ENCODE data around the gene MRNIP. TPM values are rescaled to one million over a fixed set of nuclear protein-coding genes. Genes with fewer than 3 reads are reported as not detected.

MRNIP gene
- polyA plus RNA-seq, 4 donors: 11.3 to 39.3 (median 20.7) TPM

DNA sequence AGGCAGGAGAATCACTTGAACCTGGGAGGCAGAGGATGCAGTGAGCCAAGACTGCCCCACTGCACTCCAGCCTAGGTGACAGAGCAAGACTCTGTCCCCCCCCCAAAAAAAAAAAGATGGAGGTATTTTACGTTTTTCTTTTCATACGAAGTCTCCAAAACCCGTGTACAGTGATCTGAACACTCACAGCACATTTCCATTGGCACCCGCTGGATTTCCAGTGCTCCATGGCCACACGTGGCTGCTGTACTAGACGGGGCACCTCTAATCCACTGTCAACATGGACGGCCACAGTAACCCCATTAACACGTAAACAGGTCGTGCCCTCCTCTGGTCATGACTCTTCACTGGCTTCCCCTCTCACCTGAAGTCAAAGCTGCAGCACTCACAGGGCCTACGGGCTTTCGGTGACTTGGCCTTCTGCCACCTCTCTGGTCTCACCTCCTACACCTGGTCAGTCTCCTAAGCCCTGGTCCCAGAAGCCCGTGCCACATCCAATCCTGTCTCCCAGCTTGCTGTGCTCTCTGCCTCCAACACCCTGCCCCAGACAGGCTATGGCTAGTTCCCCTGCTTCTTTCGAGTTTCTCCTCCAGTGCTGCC, 27.0 kb upstream of the MRNIP start:
- WGBS, 3 donors: 94 to 98% (median 97%) methylated on average over 13 of the region's 13 CpGs
- no peak for FAIRE-seq
- H3K36me3 ChIP-seq (ENCODE audit: control insufficient read depth in 3 of 3, insufficient read depth in 2 of 3, low read depth in 1 of 3, low read length in 3 of 3): peaks cover 13 to 80% (median 29%) of the 10 kb centered on the region in 3 donors

DNA sequence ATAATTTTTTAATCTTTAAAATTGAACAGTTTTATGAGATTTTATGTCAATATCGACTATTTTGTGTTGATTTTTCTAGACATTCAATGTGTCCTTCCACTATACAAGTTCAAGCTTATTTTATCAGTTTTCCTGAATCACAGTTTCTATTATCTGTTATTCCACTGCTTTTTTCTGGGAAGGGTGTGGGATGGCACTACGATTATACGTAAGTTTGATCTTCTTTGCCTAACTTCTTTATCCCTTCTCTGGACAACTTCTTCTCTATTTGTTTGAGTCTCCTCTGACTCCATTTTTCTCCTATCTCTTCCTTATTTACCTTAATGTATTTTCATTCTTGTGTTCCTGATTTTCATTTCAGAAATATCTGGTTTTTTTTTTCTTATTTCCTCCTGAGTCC, 24.5 kb upstream of the MRNIP start:
- Histone ChIP-seq H3K27me3 (ENCODE audit: control insufficient read depth in 3 of 3, insufficient read depth in 3 of 3, low read length in 3 of 3) (no peaks in the 10 kb centered on the region), H3K27ac (ENCODE audit: low read depth in 1 of 3, low read length in 2 of 3) (no peak overlapping the region), H3K4me3 (ENCODE audit: low read depth in 1 of 3, low read length in 3 of 3) (no peak overlapping the region), H3K4me1 (ENCODE audit: control insufficient read depth in 3 of 3, insufficient read depth in 2 of 3, low read depth in 1 of 3, low read length in 2 of 3) (no peaks in the 10 kb centered on the region), H3K36me3 (ENCODE audit: control insufficient read depth in 3 of 3, insufficient read depth in 2 of 3, low read depth in 1 of 3, low read length in 3 of 3) (peaks cover 12 to 80% (median 23%) of the 10 kb centered on the region in 3 donors), H3K9me3 (ENCODE audit: control insufficient read depth in 2 of 2, insufficient read depth in 1 of 2, low read depth in 1 of 2, low read length in 1 of 2) (peaks cover 0 to 26% of the 10 kb centered on the region in 2 donors)
- FAIRE-seq (no peak), DNase-seq (no peak)
- 96 to 100% (median 98%) methylated on average over 3 of the region's 3 CpGs for WGBS, 3 donors

More for the DNA sequence above, 27.0 kb upstream of the MRNIP start:
- Histone ChIP-seq H3K27me3 (ENCODE audit: control insufficient read depth in 3 of 3, insufficient read depth in 3 of 3, low read length in 3 of 3) (no peaks in the 10 kb centered on the region), H3K9me3 (ENCODE audit: control insufficient read depth in 2 of 2, insufficient read depth in 1 of 2, low read depth in 1 of 2, low read length in 1 of 2) (peaks cover 0 to 26% of the 10 kb centered on the region in 2 donors), H3K4me3 (ENCODE audit: low read depth in 1 of 3, low read length in 3 of 3) (no peak overlapping the region), H3K4me1 (ENCODE audit: control insufficient read depth in 3 of 3, insufficient read depth in 2 of 3, low read depth in 1 of 3, low read length in 2 of 3) (no peaks in the 10 kb centered on the region), H3K27ac (ENCODE audit: low read depth in 1 of 3, low read length in 2 of 3) (no peak overlapping the region)
- no peak for DNase-seq

DNA sequence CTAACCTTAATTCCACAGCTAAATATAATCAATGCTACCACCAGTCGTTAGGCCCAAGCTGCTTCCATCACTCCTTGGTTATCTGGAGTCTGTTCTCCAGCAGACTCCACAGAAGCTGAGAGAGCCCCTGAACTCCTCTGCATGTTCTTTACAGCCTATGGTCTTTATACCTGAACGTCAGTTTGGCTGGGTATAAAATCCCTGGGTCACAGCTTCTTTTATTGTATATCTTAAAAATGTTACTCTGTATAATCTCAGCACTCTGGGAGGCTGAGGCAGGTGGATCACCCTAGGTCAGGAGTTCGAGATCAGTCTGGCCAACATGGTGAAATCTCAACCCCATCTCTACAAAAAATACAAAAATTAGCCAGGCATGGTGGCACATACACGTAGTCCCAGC, 23.7 kb upstream of the MRNIP start:
- Histone ChIP-seq H3K27ac (ENCODE audit: low read depth in 1 of 3, low read length in 2 of 3) (no peak overlapping the region), H3K9me3 (ENCODE audit: control insufficient read depth in 2 of 2, insufficient read depth in 1 of 2, low read depth in 1 of 2, low read length in 1 of 2) (peaks cover 0 to 26% of the 10 kb centered on the region in 2 donors), H3K4me1 (ENCODE audit: control insufficient read depth in 3 of 3, insufficient read depth in 2 of 3, low read depth in 1 of 3, low read length in 2 of 3) (no peaks in the 10 kb centered on the region), H3K36me3 (ENCODE audit: control insufficient read depth in 3 of 3, insufficient read depth in 2 of 3, low read depth in 1 of 3, low read length in 3 of 3) (peaks cover 14 to 78% (median 23%) of the 10 kb centered on the region in 3 donors), H3K4me3 (ENCODE audit: low read depth in 1 of 3, low read length in 3 of 3) (no peak overlapping the region), H3K27me3 (ENCODE audit: control insufficient read depth in 3 of 3, insufficient read depth in 3 of 3, low read length in 3 of 3) (no peaks in the 10 kb centered on the region)
- 86 to 97% (median 91%) methylated on average over 4 of the region's 4 CpGs for WGBS, 3 donors
- DNase-seq (no peak), FAIRE-seq (no peak)

DNA sequence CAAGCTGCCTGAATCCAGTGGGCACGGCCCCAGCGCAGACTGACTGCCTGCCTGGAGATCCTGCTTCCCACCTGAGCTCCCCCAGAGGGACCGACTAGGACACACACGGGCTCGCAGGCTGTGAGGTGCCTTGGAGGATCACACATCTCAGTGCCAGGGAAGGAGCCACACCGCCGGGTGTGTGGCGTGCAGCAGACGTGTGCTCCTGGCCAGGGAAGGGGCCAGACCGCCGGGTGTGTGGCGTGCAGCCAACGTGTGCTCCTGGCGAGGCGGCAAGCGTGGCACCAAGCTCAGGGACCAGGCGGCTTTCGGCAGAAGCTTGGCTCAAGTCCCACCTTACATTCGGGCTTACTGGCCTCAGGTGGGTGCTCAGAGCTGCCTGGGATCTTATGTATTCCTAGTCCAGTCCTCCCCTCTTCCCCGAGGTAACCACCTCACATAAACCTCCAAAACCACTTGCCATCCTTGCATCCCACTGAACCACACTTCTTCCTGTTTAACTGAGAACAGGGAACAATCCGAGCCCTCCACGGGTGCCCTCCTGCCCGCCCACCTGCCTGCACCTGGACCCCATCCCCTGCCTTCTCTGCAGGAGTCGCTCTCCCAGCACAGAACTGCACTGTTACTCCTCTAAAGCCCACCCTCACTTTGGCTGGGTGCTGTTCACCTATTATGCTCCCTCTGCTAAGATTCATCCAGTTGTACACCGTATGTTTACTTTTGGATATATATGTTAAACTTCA, 22.4 kb upstream of the MRNIP start:
- no peak for FAIRE-seq
- H3K27ac ChIP-seq (ENCODE audit: low read depth in 1 of 3, low read length in 2 of 3): no peak overlapping the region
- H3K9me3 ChIP-seq (ENCODE audit: control insufficient read depth in 2 of 2, insufficient read depth in 1 of 2, low read depth in 1 of 2, low read length in 1 of 2): peaks cover 0 to 26% of the 10 kb centered on the region in 2 donors
- H3K36me3 ChIP-seq (ENCODE audit: control insufficient read depth in 3 of 3, insufficient read depth in 2 of 3, low read depth in 1 of 3, low read length in 3 of 3): peaks cover 10 to 75% (median 26%) of the 10 kb centered on the region in 3 donors
- H3K4me1 ChIP-seq (ENCODE audit: control insufficient read depth in 3 of 3, insufficient read depth in 2 of 3, low read depth in 1 of 3, low read length in 2 of 3): no peaks in the 10 kb centered on the region
- 90 to 93% (median 92%) methylated on average over 25 of the region's 25 CpGs for WGBS, 3 donors
- H3K4me3 ChIP-seq (ENCODE audit: low read depth in 1 of 3, low read length in 3 of 3): no peak overlapping the region
- H3K27me3 ChIP-seq (ENCODE audit: control insufficient read depth in 3 of 3, insufficient read depth in 3 of 3, low read length in 3 of 3): no peaks in the 10 kb centered on the region
- DNase-seq: no peak

DNA sequence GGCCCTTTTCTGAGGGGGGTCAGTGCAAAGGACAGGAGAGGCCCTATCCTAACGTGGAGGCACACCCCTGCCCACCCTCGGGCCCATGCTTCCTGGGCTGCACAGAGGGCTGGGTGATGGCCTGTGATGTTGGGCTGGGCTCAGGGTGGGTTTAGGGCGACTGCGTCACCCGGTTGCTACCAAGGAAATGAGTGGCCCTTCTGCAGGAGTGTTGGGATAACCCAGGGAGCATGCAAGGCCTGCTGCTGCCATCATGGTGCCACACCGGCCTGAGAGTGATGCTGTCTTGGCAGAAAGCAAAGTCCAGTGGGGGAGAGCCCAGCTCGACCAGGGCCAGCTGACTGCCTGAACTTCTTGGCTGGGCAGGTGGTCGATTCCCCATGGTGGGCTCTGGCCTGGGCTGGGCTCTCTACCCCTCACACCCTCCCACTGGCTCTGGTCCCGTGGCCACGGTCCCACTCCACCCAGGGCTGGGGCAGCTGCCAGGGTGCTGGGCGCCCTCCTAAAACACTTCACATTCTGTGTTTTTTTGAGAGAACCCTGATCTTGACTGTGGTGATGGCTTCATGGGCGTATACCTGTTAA, 21.5 kb upstream of the MRNIP start:
- FAIRE-seq (no peak), DNase-seq (no peak)
- WGBS, 3 donors: 85 to 86% (median 85%) methylated on average over 11 to 12 of the region's 12 CpGs
- Histone ChIP-seq H3K27ac (ENCODE audit: low read depth in 1 of 3, low read length in 2 of 3) (no peak overlapping the region), H3K36me3 (ENCODE audit: control insufficient read depth in 3 of 3, insufficient read depth in 2 of 3, low read depth in 1 of 3, low read length in 3 of 3) (peaks cover 8 to 73% (median 29%) of the 10 kb centered on the region in 3 donors), H3K4me1 (ENCODE audit: control insufficient read depth in 3 of 3, insufficient read depth in 2 of 3, low read depth in 1 of 3, low read length in 2 of 3) (no peaks in the 10 kb centered on the region), H3K4me3 (ENCODE audit: low read depth in 1 of 3, low read length in 3 of 3) (no peak overlapping the region), H3K27me3 (ENCODE audit: control insufficient read depth in 3 of 3, insufficient read depth in 3 of 3, low read length in 3 of 3) (no peaks in the 10 kb centered on the region), H3K9me3 (ENCODE audit: control insufficient read depth in 2 of 2, insufficient read depth in 1 of 2, low read depth in 1 of 2, low read length in 1 of 2) (peaks cover 0 to 26% of the 10 kb centered on the region in 2 donors)

DNA sequence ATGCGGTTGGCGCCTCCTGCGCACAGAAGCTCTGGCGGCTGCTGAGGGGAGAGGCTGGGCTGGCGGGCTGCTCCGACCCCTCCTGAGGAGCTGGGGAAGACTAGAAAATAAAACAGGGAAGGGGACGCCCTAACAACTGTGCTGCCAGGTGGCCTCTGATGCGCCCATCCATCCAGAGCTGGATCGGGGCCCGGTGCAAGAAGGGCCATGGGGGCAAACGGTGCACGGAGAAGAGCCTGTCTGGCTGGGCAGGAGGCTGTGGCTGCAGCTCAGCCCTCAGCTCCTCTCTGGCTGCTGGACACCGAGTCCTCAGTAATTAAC, 21.0 kb upstream of the MRNIP start:
- peaks cover 0 to 22% of the 10 kb centered on the region in 2 donors for H3K9me3 ChIP-seq (ENCODE audit: control insufficient read depth in 2 of 2, insufficient read depth in 1 of 2, low read depth in 1 of 2, low read length in 1 of 2)
- no peak overlapping the region for H3K4me3 ChIP-seq (ENCODE audit: low read depth in 1 of 3, low read length in 3 of 3)
- H3K4me1 ChIP-seq (ENCODE audit: control insufficient read depth in 3 of 3, insufficient read depth in 2 of 3, low read depth in 1 of 3, low read length in 2 of 3): no peaks in the 10 kb centered on the region
- peaks cover 10 to 73% (median 27%) of the 10 kb centered on the region in 3 donors for H3K36me3 ChIP-seq (ENCODE audit: control insufficient read depth in 3 of 3, insufficient read depth in 2 of 3, low read depth in 1 of 3, low read length in 3 of 3)
- no peaks in the 10 kb centered on the region for H3K27me3 ChIP-seq (ENCODE audit: control insufficient read depth in 3 of 3, insufficient read depth in 3 of 3, low read length in 3 of 3)
- FAIRE-seq (no peak), DNase-seq (no peak)
- WGBS, 3 donors: 95 to 97% (median 96%) methylated on average over 13 of the region's 13 CpGs
- H3K27ac ChIP-seq (ENCODE audit: low read depth in 1 of 3, low read length in 2 of 3): no peak overlapping the region

DNA sequence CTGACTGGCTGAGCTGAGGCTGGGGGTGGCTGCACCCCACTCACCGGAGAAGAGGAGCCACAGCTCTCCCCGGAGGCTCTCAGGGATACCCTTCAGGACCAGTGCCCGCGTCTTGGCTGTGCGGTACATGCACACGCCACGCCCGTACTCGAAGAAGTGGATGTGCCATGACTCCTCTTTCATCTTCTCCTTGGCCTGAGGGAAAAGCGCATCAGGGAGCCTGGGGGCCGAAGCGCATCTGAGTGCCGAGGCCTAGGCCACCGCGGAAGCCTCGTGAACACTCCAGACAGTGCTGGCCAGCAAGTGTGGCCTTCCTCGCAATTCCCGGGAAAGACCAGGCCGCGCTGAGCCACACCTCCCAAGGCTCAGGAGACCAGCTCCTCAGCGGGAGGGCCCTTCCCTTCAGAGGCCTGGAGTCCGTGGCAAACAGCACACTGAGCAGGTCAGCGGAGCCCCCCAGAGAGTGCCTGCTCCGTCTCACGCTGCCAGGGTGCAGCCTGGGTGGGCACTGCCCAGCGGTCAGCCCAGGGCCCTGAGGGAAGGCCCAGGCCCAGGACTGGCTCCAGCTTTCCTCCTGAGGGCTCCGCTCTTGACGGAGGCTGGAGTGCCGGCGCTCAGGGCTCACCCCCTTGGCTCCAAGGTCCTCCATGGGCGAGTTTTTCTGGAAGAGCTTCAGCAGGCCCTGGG, 20.5 kb upstream of the MRNIP start:
- DNase-seq (no peak), FAIRE-seq (no peak)
- Histone ChIP-seq H3K27me3 (ENCODE audit: control insufficient read depth in 3 of 3, insufficient read depth in 3 of 3, low read length in 3 of 3) (no peaks in the 10 kb centered on the region), H3K27ac (ENCODE audit: low read depth in 1 of 3, low read length in 2 of 3) (no peak overlapping the region), H3K4me1 (ENCODE audit: control insufficient read depth in 3 of 3, insufficient read depth in 2 of 3, low read depth in 1 of 3, low read length in 2 of 3) (no peaks in the 10 kb centered on the region), H3K4me3 (ENCODE audit: low read depth in 1 of 3, low read length in 3 of 3) (no peak overlapping the region), H3K9me3 (ENCODE audit: control insufficient read depth in 2 of 2, insufficient read depth in 1 of 2, low read depth in 1 of 2, low read length in 1 of 2) (peaks cover 0 to 17% of the 10 kb centered on the region in 2 donors), H3K36me3 (ENCODE audit: control insufficient read depth in 3 of 3, insufficient read depth in 2 of 3, low read depth in 1 of 3, low read length in 3 of 3) (peaks cover 10 to 75% (median 23%) of the 10 kb centered on the region in 3 donors)
- WGBS, 3 donors: 95% methylated on average over 31 of the region's 31 CpGs

DNA sequence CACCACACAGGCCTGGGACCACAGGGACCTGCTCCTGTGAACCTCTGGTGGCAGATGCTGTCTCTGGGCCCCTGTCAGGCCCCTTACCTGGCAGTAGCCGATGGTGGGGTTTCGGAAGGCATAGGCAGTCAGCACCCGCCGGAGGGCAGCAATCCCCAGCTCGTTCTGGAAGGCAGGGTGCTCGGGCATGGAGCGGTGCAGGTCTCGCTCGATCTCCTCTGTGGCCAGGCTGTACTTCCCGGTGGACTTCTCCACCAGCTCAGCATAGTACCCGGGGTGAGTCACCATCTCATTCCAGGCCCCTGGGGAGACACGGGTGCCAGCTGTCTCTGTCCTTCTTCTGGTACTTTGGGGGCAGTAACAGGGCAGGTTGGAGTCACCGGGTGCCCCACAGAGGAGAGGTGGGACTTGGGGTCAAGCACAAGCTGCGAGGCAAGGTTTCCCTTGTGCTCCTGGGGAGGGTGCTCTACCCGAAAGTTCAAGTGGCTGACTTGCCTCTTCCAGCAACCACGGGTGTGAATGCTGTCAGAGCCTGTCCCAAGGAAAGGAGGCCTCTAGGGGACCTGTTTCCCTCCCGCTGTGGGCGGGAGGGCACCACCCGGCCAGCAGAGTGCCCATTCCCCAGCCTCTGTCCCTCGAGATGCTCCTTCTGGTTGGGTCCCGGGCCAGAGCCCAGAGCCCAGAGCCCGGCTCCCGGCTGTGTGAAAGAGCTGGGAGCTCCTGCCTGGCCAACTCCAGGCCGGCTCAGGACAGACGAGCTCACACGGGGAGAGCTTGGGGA, 19.8 kb upstream of the MRNIP start:
- Histone ChIP-seq H3K36me3 (ENCODE audit: control insufficient read depth in 3 of 3, insufficient read depth in 2 of 3, low read depth in 1 of 3, low read length in 3 of 3) (peaks cover 10 to 78% (median 16%) of the 10 kb centered on the region in 3 donors), H3K27ac (ENCODE audit: low read depth in 1 of 3, low read length in 2 of 3) (no peak overlapping the region), H3K9me3 (ENCODE audit: control insufficient read depth in 2 of 2, insufficient read depth in 1 of 2, low read depth in 1 of 2, low read length in 1 of 2) (peaks cover 0 to 11% of the 10 kb centered on the region in 2 donors), H3K27me3 (ENCODE audit: control insufficient read depth in 3 of 3, insufficient read depth in 3 of 3, low read length in 3 of 3) (no peaks in the 10 kb centered on the region), H3K4me3 (ENCODE audit: low read depth in 1 of 3, low read length in 3 of 3) (no peak overlapping the region), H3K4me1 (ENCODE audit: control insufficient read depth in 3 of 3, insufficient read depth in 2 of 3, low read depth in 1 of 3, low read length in 2 of 3) (no peaks in the 10 kb centered on the region)
- 89 to 91% (median 89%) methylated on average over 24 to 26 of the region's 26 CpGs for WGBS, 3 donors
- DNase-seq: no peak
- FAIRE-seq: no peak

Measured in small intestine (tissue), 7 donors.